IPS-11a (cell line): ENCODE measurements around the gene TRPM3.

Experiments
- H3K4me3 ChIP-seq: one replicate; pipeline ENCODE4 v1.5.1; 2013; ENCODE audit warnings: low read depth, low read length, control low read depth

Gene TRPM3

DNA sequence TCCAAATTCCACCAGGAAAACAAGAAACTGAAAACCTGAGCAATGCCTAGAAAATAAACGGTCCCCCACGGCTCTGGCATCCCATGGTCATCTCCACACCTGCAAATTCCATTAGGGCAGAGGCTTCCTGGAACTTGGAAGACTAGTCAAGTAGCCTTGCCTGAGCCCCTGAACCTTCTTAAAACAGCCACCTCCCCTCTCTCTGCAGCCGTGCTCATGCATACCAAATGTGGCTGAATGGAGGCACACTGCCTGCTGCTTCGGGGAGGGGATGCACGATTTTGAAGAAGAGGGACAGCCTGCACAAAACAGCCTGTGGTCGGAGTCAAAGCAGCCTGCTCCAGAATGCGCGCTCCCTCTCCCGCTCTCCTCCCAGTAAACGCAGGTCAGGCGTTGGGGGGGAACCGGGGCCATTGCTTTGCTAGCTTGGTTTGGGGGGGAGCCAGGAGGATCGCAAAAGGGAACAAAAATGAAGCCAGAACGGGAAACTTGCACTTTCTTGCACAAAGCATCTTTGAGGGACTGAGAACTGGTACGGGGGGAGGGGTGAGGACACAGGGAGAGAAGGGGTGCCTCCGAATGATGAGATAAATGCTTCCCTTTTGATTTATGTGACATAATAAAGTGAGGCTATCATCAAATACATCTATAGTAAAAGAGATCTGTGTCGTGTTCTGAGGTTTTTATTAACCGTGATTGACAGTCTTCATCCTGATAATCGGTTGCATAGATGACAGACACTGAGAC, at the start of gene TRPM3:
Gene TRPM3 (minus strand): TSS at position 347 of the 747 bp plus-strand sequence. CDS start 267 bp downstream, at position 80.
- peak within 1 kb of the TSS; percentile 49 for H3K4me3 ChIP-seq

DNA sequence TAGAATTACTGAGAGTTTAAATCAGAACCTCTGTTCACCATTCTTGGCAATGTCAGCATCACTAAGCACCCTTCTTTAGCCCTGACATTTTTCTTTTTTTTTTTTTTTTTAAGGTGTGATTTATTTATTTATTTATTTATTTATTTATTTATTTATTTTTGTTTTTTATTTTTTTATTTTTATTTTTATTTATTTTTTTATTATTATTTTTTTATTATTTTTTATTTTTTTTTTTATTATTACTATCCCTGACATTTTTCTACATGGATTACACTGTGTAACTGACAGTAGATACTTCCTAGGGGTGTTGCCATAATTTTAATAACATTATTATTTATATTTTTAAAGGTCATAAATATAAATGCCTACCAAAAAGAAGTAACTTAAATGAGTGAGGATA, 47.0 kb upstream of the TRPM3 start:
- no peak overlapping the region for H3K4me3 ChIP-seq

DNA sequence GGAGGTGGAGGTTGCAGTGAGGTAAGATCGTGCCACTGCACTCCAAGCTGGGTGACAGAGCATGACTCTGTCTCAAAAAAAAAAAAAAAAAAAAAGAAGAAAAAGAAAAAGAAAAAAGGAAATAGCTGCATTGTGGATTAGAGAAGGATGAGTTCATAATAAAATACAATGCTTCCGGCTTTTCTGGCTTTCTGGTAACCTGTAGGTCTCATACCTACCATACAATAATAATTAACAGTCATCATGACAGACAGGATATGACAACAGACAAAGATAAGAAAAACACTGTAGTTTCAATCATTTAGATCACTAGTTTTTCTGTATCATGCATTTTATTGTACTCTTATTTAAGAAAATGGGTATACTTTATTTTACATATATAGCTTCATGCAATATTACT, 40.7 kb upstream of the TRPM3 start:
- H3K4me3 ChIP-seq, result no peak overlapping the region

DNA sequence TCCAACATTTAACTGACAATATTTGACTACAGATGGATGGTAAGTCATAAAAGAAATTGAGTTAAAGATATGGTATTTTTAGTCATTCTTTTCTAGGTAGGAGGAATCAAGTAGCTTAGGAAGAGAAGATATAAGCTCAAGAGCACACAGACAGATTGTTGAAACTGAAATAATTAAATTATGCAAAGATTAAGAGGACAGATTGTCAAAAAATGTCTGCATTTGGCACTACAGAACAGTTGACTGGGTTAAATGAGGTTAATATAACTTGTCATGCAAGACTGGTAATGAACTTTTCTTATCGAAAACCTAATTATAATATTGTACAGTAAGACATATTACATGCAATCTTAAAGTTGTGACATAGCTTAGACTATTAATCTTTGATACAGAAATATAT, 36.3 kb upstream of the TRPM3 start:
- H3K4me3 ChIP-seq, result no peak overlapping the region

DNA sequence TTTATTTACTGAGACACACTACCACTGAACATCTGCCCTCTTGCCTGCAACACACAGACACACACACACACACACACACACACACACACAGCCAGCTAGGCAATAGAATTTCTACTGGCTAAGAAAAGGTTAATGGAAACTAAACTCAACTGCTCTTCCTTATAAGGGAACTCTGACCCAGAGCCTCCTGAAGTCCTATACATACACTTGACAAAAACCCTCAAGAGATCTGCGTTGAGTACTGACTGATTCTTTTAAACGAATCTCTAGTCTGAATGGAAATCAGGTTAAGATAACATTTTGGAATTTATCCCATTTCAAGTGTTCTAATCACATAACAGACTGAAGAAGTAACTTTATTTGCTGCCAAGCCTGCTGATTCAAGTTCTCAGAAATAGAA, 25.9 kb upstream of the TRPM3 start:
- H3K4me3 ChIP-seq, result no peak overlapping the region

DNA sequence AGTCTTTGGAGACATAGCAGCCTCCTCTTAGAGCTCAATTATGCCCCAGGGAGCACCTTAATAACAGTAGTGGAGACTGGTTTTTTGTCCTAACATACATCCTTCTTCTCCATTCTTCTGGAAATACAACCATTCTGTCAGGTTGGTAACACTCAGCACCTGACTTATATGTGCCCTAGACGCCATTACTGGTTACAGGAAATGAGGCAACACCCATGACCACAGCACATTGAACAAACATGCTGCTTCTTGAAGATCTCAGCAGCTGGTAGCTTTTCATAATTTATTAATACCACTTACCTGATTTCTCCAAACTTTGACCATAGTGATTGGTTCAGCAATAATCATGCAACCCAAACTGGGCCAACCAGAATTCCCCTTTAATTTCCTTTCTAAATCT, 25.1 kb upstream of the TRPM3 start:
- no peak overlapping the region for H3K4me3 ChIP-seq

DNA sequence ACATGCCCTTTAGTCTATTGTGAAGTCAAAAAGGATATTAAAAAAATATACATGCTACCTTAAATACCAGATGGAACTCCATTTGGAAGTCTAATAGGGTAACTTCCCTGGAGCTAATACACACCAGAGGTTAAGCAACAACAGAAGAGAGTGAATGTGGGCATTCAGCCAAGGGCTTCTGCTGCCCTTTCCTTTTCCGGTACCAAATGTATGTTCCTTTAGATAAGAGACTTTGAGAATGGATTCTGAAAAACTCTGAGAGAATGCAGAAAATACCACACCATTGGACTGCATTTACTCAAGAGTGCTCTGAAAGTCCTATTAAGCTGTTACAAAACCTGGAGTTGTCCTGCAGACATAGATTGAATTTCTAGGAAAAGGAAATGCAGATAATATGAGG, 23.8 kb upstream of the TRPM3 start:
- H3K4me3 ChIP-seq, result no peak overlapping the region

DNA sequence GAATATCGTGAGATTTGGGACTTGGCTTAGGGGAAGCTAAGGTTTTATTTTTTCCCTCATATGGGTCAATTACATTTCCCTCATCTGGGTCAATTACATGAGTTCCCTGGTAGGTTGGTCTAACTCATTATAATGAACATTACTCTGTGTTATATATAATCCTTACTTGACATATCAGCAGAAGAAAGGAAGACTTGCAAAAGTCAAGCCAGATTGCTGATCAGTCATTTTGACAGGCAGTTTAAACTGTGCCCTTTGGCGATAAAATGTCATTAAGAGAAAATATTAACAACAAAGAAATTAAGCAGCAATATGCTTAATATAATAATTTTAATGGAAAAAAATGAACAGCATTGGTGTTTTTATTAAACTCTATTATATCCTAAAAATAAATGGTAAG, 23.1 kb upstream of the TRPM3 start:
- no peak overlapping the region for H3K4me3 ChIP-seq

DNA sequence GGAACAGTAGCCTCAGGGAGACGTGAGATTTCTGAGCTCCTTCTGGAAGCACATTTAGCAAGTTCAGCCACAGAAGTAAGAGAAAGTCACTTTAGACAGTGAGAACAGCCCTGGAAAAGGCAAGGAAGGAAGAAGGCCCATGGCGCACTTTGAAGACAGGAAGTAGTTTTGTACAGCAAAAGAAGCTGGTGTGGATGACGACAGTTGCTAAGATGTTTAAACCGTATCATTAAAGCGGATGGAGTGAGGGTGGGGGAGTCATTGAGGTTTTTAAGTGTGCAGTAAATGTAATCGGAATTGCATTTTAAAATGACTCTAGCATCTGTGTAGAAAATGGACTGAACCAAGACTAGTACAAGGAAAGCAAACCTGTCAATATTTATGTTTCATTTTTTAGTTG, 15.3 kb upstream of the TRPM3 start:
- H3K4me3 ChIP-seq, result no peak overlapping the region

DNA sequence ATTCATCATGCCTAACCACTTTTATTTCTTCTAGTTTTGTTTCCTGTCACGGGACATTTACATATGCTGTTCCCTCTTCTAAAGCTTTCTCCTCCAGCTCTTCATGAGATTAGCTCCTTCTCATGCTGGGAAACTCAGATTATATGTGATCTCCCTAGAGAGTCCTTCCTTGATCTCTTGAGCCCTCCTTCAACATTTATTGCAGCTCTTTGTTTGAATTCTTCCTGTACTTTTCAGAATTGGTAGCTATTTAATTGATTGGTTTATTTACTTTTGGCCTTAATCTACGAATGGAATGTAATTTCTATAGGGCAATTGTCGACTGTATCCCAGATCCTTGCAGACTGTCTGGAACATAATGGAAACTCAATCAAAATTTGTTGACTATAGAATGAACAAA, 9.7 kb upstream of the TRPM3 start:
- H3K4me3 ChIP-seq, result no peak overlapping the region

DNA sequence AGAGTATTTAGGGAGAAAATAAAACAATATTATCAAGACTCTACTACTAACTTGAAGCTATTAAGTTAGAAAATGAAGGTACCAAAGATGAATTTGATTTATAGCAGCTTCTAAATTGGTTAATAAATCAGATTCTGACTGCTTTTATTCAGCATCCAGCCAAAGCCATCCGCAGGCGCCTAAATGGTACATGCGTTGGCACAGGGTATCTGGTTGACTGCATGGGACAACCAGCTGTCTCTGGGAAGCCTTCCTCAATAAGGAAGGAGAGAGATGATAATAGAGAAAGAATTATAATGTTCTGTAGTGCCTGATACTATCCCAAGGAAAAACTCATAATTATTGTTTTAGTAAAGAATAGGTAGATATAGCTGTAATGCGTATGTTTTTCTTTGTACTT, 9.1 kb upstream of the TRPM3 start:
- H3K4me3 ChIP-seq, result no peak overlapping the region

DNA sequence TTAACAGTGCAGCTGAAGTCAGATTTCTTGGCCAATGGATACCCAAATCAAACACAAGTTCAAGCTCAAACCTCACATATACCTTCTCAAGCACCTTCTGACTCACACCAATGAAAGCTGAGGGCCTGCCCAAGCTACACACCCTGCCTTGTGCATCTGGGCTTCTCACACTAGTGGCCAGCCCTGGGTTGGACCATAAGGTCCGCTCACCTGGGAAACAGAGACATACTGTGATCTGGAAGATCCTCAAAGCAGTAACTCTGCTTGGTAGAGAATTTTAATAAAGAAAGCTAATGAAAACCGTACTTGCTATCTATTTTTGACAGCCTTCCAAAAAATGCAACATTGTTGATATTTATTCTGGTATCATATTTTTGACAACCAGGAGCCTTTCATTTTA, 7.4 kb upstream of the TRPM3 start:
- H3K4me3 ChIP-seq, result no peak overlapping the region

DNA sequence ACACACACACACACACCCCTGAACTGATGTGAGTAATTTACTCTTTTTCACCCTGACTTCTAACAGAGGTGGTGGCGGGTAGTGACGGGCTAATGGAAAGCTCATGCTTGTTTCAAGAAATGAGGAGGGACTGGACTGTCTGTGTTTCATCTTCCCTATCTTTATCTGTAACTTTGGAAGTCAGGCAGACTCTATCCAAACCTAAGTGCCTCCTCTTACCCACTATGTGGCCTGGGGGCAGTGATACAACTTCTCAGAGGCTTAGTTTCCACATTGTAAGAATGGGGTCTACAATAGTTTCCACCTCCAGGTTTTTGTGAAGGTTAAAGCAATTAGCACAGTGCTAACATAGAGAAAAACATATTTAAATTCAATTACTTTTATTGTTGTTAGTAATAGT, 5.9 kb upstream of the TRPM3 start:
- H3K4me3 ChIP-seq, result no peak overlapping the region

DNA sequence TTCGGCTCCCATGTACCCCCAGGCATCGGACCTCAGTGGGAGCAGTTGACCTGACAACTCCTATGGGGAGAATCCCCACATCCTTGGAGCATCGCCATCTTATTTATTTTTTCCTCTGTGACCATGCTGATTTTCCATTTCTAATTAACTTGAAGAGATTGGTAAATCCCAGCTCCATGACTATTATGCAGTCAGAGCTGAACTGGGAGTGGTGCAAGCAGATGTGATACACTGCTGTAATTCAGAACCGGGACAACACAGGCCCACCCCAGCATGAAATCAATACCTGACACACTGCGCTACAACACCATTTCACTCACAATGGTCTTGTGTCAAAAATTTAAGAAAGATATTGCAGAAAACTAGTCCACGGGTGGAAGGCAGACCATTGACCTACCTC, 1.0 kb upstream of the TRPM3 start:
- no peak overlapping the region for H3K4me3 ChIP-seq

DNA sequence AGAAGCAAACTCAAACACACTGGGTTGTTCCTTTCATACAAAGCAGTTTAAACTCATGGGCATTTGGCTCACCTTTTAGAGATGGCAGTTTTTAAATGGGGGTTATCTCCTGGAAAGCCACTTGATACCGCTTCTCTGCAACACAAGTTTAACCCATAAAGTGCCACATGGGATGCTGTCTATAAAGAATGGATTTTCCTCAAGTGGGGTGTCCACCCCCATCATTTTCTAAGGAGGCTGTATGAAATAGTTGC, 528 bp upstream of the TRPM3 start:
- peak overlapping the region; percentile 49 for H3K4me3 ChIP-seq

DNA sequence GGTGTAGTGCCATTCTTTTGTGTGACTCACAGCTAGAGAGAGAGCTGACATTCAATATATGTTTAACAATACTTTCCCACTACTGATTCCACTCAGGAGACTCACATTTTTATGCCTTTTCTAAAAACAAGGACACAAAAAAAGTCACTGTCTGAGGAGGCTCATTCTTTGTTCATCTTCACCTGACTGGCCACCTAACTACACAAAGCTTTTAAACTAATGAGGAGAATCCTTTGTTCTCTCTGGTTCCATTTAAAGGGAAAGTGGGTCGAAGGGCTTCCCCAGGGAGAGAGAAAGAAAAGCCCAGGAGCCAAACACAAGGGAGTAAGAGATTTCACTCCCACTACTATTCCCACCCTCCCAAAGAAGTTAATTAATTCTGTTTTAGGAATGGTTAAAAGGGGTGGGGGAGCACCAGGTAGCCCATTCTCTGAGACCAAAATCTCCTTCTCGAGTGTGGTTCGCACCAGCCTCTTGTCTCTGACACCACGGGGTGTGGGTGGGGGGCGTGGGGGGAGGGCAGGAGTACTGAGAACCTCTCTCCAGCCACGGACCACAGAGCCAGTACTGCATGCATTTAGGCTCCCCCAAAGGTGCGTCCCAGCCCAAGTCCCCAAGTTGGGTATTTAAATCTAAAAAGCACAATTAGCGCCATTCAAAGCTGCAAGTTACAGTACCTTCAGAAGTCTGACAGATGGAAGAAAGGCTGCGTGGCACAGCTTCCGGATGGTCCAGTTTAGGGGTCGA, 747 bp downstream of the TRPM3 start:
- peak overlapping the region; percentile 49 for H3K4me3 ChIP-seq

DNA sequence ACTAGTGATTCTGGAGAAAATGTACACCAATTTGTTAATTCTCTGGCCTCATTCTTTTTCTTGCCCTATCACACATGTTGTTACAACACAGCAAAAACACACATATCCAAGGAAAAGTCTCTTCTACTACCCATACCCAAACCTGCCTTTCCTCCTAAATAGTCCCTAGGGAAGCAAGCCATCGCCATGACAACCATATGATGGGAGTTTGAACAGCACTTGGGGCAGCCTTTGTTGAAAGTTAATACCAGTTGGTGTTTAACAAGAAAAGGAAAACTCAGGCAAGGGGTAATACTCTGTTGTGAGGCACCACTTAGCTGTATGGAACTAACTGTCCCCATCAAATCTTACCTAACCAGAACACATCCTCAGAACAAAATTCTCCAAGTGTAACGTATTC, 1.7 kb downstream of the TRPM3 start:
- H3K4me3 ChIP-seq, result peak overlapping the region; percentile 5

DNA sequence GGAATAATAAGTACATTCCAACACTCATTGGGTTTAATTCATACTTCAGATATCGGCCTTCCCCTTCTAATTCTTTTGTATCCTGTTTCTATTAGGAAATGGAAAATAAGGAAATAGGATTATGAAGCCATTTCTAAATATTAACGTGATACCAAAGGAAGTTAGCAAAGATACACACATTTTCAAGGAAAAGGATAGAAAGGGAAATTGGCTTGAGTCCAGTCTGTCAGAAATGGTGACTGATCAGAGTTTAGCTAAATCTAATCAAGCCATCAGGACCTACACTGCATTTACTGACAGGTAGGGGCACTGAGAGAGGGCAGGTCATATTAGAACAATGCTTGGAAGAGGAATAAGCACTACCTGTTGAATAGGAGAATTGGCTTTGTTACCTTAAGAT, 3.1 kb downstream of the TRPM3 start:
- no peak overlapping the region for H3K4me3 ChIP-seq

DNA sequence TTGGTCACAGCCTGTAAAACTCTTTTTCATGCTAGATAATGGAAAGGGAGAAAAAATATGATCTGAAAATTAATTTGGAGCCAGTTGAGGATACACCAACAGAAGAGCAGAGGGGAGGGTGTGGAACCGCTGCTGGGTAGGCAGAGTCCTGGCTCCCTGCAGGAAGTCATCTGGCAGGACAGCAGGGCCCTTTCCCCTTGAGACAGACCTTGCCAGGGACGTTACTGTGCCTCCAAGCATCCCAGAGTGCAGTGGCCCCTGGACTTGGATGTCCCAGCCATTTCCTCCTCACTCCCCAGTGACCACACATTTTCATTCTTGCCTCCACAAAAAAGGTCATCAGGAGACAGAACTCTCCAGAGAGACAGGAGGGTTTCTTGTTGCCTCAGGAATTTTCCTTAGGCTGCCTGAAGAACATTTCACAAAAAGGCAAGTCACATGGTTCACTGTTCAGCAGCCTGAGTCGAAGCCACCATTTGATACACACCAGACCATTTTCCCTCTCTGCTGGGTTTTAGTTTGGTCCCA, 5.9 kb downstream of the TRPM3 start:
- no peak overlapping the region for H3K4me3 ChIP-seq

DNA sequence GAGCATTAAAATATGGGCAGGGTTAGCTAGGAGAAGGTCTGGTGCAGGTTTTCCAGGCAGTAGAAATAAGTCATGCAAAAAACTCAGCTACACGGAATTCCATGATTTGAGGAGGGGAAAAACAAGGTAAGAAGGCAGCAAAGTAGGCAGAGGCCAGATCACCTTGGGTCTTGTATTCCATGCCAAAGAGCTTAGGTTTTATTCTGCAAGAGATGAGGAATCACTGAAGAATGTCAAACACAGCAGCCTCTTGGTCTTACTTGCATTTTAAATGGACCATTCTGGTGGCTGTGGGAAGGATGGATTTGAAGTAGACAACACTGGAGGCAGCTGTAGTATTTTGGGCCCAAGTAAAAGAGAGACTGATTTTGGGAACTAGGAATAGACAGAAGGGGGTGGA, 8.6 kb downstream of the TRPM3 start:
- no peak overlapping the region for H3K4me3 ChIP-seq

DNA sequence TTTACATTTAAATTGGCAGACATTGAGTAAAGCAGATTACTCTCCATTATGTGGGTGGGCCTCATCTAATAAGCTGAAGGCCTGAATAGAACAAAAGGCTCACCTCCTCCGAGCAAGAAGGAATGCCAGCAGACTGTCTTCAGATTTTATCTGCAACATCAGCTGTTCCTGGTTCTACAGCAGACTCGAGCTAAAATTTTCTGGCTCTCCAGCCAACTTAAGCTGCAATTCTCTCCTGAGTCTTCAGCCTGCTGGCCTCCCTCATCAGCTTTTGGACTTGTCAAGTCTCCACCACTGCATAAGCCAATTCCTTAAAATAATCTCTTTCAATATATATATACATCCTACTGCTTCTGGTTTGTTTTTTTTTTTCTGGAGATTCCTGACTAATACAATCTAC, 12.5 kb downstream of the TRPM3 start:
- no peak overlapping the region for H3K4me3 ChIP-seq

DNA sequence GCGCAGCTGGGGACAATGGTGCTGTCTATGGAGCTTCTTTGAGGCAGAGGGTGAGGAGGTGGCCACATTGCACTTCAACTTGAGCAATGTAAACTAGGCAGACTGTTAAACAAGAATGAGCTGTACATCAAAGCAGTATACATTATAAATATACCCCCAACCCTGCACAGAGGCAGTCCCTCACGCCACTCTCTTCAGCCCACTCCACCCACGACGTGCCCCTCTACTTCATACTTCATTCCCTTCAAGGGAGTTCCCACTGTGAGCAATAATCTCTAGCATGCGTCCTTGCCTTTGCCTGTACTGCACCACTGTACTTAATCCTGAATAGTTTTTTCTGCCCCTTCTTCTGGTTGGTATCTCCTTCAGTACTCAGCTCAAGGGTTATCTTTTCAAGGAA, 14.4 kb downstream of the TRPM3 start:
- no peak overlapping the region for H3K4me3 ChIP-seq

DNA sequence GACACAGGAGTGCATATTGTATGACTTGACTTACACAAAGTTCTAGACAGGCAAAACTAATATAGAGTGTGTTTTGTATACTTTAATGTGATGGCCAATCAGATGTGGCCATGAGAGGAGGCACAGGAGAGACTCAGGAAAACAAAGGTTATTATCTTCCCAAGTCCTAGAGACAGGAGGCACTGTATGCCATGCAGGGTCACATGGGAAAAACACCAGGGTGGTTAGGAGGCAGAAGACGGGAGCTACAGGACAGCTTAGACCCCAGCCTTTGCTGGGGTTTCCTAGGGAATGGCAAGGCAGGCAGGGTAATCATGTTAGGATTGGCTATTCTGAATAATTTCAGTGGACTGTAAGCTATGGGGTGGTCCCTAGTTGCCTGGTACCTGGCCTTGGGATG, 16.2 kb downstream of the TRPM3 start:
- no peak overlapping the region for H3K4me3 ChIP-seq
